CD4-positive, alpha-beta T cell treated with Interleukin-21 for 1 hour (primary cell): ENCODE results near the gene VWA7.

Experiments
- DNase-seq: peaks from one replicate; pipeline ENCODE4 v3.0.0-alpha.2; 2020

The VWA7 gene

DNA sequence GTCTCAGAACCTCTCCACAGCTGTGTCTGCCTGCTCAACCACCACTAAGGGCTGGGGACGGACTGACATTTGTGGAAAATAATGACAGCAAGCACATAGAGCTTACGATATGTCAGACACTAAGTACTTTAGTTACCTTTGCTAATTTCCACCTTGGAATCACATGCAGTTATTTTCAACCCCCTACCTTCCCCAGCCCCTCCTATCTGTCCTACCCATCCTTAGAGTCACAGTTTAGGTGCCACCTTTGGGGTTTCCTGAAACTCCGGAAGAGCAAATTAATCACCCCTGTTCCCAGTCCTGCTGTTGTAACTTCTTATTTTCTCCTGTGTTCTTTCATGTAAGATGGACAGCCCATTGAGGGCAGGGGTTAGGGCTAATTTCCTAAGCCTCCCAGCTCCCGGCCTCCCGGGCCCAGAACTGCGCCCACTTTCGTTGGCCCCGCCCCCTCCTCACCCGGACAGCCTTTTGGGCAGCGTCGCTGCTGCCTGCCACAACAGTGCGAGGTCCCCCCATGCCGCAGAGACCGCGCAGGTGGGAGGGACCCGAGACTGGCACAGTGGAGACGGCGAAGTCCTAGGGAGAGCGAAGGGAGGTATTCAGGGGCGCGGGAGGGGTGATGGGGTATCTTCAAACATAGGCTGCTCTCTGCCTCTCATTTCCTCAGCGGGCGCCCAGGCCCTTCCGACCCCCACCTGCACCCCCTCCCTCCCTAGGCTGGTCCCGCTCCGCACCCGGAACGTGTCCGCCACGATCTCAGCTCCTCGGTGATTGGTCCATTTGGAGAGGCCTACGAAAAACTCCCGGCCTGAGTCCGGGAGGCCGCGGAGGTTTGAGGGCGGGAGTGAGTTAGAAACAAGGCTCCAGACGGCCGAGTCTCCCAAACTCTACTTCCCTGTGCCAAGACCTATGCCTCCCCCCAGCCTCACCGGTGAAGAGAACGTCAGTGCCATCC is 49.1 kb downstream of the VWA7 start:
- DNase-seq, result peak; percentile 28

DNA sequence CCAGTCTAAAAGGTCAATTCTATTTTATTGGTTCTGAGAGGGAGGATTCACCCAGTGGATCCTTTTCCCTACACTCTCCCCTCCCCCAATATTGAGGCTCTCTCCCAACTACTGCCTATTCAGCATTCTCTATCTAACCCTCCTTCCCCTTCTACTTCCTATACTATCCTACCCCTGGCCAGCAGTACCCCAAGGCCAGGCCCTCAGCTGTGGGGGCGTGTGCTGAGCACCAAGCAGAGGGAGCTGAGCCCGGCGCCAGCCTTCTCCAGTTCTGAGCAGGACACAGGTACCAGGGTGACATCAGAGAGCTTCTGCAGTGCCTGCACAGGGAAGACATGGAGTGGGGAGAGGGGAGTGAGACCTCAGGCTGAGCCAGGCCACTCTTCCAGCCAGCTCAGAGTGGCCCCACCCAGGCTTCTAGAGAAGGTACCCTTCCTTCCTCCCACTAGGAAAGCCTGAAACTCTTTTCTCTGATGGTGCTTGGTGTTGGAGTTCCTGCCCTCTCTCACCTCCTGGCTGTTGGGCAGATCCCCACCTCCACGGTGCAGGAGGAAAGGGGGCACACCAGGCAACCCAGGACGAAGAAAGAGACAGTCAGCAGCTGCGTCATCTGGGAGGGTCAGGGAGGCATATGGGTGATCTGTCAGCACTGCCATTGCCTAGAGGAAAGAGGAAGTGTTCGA is 50.0 kb downstream of the VWA7 start:
- no peak for DNase-seq

DNA sequence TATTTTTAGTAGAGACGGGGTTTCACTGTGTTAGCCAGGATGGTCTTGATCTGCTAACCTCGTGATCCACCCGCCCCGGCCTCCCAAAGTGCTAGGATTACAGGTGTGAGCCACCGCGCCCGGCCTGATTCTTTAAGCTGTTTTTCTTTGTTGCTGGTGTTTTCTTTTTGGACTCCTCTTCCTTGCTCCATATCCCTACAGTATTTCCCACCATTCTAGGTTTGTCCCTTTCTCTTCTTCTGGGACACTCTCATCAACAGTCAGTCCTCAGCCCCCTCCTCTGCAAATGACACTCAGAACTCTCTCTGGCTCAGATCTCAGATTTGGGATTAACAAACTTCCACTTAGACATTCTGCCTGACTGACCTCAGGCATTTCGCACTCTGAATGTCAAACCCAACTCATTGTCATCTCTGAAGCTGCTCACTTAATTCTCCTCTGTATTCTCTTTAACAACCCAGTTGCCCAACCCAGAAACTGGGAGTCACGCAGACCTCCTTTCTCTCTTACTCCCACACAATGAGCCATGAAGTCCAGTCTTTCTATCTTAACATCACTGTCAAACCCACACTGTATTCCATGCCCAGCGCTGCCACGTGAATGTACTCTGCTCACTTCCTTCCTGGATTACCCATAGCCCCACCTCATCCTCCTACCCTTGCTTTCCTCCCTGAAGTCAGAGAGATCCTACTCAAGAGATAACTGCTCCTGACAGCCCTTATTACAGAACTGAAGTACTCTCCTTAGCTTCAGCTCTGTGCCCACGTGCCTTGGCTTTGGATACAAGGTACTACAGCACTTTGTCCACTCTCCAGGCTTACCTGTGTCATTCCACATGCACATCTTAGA is 51.4 kb downstream of the VWA7 start:
- DNase-seq, result no peak

DNA sequence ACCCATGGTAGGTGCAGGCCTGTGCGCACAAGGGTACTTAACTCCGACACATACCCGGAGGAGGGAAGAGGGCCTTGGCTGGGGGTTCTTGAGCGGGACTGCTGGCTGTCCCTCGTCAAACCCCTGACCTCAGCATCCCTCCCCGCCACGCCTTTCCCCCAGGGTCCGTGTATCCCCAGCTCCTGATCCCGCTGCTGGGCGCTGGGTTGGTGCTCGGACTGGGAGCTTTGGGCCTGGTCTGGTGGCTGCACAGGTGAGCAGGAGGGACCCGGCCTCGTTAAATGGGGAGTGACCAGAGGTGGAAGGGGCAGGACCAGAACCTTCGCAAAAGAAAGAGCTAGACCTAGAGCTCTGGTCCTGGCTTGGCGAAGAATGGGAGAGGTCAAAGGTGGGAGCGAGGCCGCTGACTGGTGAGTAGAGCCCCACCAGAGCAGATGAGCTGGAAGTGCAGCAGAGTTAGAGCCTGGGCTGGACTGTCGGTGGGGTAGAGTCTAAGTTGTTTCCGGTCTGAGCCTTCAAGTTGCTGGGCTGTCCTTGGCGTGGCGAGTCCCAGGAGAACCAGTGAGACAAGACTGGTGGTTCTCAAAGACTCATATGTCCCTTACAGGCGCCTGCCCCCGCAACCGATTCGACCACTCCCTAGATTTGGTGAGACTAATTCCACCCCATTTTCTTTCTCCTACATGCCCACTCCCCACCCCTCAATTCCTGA is 53.0 kb downstream of the VWA7 start:
- no peak for DNase-seq

DNA sequence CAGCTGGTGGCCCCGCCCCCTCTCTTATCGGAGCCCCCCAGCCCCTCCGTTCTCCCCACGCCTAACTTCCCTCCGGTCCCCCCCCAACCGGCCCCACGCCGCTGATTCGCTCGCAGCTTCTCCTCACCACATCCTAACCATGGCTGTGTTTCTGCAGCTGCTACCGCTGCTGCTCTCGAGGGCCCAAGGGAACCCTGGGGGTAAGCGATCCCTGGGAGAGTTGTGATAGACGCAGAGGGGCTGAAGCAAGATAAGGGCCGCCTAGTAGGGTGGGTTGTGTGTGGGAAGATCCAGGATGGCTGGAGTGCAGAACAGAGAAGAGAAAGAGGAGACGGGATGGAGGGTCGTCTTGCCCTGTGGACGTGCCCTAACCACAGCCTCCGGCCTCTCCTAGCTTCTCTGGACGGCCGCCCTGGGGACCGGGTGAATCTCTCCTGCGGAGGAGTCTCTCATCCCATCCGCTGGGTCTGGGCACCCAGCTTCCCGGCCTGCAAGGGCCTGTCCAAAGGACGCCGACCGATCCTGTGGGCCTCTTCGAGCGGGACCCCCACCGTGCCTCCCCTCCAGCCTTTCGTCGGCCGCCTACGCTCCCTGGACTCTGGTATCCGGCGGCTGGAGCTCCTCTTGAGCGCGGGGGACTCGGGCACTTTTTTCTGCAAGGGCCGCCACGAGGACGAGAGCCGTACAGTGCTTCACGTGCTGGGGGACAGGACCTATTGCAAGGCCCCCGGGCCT is 53.7 kb downstream of the VWA7 start, which contains the start of gene MPIG6B:
TSS of gene MPIG6B (plus strand) at position 129 of the 735 bp plus-strand sequence. CDS start at position 140, 11 bp downstream.
- no peak for DNase-seq

DNA sequence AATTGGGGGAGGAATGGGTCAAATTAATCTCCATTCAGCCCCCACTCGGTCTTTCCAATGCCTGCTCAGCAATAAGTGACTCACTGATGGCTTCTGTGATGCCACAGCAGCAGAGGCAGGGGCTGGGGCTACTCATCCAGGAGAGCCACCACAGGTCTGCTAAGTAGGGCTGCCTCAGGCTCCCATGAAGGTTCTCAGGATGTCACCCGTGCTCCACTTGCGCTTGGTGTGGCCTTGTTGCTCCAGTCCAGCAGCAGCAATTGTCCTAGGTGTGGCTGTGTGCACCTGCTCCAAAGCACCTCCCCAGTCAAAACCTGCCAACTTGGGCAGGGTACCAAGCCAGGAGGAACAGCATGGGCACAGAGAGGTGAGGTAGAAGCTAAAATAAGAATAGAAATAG is 55.0 kb downstream of the VWA7 start:
- DNase-seq, result no peak

DNA sequence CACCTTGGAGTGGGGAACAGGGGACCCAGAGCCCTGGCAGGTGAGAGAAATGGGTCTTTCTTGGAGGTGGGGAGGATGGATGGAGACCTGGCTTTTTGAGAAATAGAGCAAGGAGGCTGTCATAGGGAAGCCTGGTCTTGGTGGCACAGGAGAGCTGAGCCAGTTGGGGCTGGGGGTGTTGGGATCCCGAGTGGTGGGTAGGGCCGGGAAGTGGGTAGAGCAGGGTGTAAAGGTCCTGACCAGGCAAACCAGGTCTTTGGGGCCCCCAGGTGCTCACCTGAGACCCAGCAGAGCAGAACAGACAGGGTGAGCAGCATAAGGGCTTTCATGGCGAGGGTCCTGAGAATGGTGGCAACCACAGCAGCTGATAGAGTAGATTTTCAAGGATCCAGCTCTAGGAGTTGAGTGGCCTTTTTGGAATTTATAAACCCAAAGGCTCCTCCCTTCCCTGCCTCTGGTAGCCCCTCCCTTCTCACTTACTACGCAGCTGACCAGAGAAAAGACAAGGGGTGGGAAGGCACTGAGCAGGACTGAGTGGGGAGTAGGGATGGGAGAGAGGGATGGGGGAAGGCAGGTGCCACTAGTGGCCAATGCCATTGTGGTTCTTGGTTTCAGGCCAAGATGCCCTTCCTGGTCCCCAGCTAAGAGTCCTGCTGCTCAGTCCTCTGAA is 55.6 kb downstream of the VWA7 start, which contains the start of gene LY6G6C:
TSS of gene LY6G6C (minus strand) at position 396 of the 670 bp plus-strand sequence. CDS start at position 329, 67 bp downstream.
- DNase-seq, result no peak

DNA sequence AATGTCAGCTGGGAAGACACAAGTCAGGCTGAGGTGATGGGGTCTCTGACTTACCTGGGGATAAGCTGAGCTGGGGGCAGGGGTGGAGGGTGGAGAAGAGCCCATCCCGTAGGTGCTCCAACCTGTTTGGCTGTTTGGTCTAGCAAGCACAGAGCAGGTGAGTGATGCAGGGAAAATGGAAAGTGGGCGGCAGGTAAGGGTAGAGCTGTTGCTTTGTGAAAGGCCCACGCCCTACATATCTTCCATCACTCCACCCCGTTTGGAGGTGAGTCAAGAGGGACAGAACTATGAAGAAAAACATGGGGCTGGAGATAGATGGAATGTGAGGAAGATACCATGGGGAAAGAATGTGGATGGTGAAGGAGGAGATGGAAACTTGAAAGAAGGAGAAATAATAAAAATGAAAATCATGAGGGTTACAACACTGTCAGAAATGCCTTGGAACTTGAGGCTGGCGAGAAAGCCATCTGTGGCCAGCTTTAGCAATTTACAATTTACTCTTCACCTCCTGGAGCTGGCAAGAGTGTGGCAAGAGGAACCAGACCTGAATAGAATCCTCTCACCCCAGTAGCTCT is 56.8 kb downstream of the VWA7 start:
- DNase-seq, result no peak

DNA sequence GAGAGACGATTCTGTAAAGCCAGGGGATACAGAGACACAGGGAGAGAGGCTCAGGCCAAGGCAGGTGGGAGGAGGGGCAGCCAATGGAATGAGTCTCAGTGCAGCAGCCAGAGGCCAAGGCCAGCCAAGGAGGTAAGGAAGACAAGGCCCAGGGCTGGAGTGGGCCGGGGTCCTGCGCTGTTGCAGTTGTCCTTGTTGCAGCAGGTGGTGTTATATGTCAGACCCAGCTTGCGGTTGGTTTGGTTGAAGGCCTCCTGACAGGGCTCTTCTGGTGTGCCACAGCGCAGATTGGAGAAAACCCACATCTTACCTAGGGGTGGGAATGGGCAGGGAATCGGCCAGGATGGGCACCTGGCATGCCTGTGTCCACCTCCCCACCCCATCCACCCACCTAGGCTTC is 58.1 kb downstream of the VWA7 start:
- no peak for DNase-seq

DNA sequence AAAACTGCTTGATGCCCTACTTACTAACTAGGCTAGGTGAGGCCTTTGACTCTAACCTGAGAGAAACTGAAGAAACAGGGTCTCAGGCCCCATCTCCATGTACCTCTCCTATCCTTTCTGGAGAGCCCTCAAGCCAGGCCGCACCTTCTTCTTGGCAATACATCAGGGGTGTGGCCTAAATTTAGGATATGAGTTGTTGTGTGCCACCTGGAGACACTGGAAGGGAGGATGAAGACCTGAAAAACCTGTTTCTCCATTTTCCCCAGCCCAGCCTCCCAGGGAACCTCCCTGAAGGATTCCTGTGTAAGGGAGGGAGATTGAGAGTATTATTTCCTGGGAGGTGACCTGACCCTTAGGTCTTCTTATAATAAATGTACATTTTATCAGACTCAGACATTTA is 58.9 kb downstream of the VWA7 start:
- DNase-seq, result no peak

DNA sequence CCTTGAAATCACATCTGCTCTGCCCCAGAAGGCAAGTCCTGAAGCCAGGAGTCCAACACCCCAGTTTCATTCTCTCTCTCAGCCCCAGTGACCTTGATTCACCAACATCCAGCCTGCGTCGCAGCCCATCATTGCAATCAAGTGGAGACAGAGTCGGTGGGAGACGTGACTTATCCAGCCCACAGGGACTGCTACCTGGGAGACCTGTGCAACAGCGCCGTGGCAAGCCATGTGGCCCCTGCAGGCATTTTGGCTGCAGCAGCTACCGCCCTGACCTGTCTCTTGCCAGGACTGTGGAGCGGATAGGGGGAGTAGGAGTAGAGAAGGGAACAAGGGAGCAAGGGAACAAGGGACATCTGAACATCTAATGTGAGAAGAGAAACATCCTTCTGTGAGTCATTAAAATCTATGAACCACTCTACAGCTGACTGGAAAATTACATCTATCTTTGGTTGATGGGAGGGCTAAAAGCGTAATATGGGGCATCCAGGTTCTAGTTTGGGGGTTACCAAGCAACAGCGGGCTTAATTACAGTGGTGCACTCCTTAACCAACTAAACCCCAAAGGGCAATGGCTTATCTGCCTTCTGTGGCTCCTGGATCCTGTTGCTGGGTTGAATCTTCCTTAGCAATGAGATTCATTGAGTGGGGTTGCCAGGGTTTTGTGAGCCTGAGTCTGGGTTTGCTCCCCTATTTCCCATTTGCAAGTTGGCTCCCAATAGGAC is 59.5 kb downstream of the VWA7 start:
- no peak for DNase-seq
